ENCODE results near the gene ACO2.
"Not testable (repeated sequence)": the region's sequence is repeated elsewhere in the genome, so short reads cannot be mapped to it uniquely, and the experiment has no call there.

Gene ACO2

GRCh38 chr22:41468381-41469217 is at the start of gene ACO2, which contains the start of gene PHF5A:
Gene ACO2, plus strand, starts transcription at chr22:41469117. Its CDS starts 30 bp downstream, at chr22:41469147.
Gene PHF5A, minus strand, starts transcription at chr22:41468692. Its CDS starts 39 bp downstream, at chr22:41468653.
- DNase-seq, result peak; percentile 87

- DNase-seq, result no peak
Measured at GRCh38 chr22:41425660-41426365, 43.1 kb upstream of the ACO2 start.

DNA sequence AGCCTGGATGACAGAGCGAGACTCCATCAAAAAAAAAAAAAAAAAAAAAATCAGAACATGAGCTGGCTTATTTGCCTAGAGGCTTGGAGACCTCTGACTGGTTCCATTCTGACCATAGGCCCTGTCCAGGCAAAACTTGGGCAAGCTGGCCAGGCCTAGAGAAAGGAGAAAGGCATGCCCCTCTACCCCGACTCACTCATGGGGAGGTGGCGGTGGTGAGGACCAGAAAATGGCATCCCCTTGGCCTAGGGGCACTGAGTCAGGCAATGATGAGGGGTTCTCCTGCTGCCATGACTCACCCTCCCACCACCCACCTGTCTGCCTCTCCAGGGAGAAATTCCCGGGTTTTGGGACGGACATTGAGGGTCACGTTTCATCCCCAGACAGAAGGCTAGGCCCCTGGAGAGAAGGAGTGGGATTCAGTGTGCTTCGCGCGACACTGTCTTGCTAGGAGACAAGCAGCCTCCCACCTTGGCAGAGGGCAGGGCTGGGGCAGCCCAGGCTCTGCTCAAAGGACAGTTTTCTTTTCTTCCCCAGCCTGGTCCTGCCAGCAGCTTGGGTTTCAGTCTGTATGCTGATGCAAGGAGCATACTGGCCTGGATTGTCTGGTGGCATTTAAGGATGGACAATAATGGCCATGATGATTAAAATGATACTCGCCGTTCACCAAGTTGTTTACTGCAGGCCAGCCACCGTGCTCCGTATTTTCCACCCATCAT is 39.5 kb upstream of the ACO2 start:
- DNase-seq, result no peak

- no peak for DNase-seq
Measured at GRCh38 chr22:41429951-41430332, 39.0 kb upstream of the ACO2 start.

DNA sequence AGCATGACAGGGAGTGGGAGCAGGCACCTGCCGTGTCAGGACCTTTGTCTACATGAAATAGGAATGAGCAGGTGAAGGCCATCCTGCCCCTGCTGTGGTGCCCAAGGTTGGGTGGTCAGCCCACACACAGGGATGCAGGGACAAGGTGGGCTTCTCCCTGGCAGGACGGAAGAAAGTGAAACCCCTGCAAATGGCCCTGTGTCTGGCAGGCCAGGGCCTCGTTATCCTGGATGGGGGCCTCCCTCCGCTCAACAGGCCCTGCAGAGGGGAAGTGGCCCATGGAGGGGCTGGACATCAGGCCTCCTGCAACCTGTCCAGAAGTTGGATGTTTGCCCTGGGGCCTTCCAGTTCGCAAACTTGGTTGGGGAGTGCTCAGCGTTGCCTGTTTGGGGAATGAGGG is 37.3 kb upstream of the ACO2 start:
- no peak for DNase-seq

DNA sequence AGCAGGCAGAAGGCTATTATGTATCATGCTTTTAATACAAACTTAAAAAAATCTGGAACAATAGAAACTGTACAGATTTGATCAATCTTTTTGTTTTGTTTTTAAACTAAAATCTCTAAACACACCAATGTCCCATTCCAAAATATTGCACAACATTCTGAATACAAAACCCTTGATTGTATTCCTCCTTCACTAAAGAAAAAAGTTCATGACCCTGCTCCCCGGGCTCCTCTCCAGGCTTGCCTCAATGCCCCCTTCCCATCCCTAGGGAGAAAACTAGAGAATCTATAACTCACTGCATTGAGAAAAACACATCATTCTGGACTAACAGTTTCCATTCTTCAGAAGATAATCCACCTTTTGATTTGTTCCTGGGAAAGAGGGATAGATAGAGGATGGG is 35.4 kb upstream of the ACO2 start:
- DNase-seq, result not testable (repeated sequence)

DNA sequence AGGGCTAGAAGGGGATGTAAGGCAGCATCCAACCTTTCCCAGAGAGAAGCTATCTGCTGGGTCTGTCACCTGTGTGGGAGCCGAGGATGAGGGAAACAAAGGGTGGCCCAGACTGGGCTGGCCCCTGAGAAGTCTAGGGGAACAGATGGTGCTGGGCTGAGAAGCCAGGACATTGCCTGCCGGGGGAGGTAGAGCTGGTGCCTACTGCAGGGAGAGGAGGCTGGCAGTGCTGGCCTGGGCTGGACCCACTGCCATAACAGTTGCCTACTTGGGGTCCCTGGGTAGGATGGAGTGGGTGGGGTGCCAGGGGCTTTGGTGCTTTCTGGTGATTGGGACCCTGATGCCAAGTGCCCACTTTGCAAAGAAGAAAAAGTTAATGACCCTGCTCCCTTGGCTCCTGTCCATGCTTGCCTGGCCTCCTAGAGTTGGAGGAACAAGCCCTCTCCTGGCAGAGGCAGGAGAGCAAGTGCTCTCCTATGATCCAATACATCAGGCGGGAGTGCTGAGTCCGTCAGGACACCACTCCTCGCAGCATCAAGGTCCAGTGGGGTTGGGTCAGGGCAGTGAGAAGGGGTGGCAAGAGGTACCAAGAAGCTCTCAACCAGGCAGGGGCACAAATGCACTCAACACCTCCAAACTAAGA is 34.4 kb upstream of the ACO2 start:
- not testable (repeated sequence) for DNase-seq

- DNase-seq, result no peak
Measured at GRCh38 chr22:41435560-41435959, 33.4 kb upstream of the ACO2 start.

DNA sequence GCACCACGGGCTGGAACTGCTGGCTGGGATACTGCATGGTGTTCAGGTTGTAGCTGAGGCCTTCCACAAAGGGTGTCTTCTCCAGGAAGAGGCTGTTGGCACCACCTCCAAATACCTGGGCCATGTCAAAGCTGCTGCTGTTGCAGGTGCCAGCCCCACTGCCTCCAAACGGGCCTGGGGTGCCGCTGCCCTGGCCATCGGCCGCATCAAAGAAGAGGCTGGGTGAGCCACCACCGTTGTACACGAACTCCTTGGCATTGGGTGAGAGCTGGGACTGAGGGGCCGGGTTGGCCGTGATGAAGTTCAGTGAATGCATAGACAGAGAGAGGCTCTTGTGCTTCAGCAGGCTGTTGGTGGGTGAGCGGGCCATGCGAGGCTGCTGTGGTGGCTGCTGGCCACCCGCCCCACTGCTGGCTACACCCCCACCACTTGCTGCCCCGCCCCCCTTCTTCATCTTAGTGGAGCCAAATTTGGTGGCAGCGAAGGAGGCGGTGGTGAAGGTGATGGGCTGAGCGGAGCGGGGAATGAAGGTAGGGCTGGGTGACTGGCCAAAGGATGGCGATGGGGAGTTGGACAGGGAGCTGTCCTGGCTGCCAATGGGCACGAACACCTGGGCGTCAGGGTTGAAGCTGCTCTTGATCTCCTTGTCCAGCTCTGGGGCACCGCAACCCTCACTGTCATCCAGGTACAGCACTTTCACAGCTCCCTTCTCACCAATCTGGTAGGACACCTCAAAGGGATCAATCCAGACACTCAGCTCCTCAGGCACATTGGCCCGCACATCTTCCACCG is 32.4 kb upstream of the ACO2 start:
- no peak for DNase-seq

GRCh38 chr22:41437198-41437597 is 31.7 kb upstream of the ACO2 start:
- no peak for DNase-seq

DNA sequence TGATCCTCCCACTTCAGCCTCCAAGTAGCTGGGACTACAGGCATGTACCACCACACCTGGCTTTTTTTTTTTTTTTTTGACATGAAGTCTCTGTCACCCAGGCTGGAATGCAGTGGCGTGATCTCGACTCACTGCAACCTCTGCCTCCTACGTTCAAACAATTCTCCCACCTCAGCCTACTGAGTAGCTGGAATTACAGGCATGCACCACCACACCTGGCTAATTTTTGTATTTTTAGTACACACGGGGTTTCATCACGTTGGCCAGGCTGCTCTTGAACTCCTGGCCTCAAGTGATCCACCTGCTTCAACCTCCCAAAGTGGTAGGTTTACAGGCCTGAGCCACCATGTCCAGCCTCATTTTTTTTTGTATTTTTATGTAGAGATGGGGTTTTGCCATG is 28.4 kb upstream of the ACO2 start:
- DNase-seq, result not testable (repeated sequence)

DNA sequence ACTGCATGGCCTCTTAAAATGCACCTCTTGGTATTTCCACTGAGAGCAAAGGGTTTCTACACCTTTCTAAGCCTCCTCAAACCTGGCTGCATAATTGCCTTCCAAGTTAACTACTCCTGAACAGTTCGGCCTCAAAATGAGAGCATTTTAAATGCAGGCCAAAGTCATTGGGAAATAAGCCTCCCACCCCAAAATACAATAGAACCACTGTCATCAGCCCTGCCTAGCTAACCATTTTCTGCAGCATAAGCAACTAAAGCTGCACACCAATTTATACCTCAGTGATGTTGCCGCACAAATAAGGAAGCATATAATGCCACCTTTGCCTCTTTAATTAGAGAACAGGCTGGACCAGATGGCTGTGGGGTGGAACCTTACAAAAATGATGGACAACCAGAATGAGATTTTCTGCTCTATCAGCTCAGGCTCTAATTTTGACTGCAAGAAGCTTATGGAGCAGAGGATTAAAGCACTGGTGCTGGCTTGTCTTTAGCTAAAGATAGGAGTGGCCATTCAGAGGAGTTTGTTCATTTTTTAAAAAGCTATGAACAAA is 26.6 kb upstream of the ACO2 start:
- no peak for DNase-seq

DNA sequence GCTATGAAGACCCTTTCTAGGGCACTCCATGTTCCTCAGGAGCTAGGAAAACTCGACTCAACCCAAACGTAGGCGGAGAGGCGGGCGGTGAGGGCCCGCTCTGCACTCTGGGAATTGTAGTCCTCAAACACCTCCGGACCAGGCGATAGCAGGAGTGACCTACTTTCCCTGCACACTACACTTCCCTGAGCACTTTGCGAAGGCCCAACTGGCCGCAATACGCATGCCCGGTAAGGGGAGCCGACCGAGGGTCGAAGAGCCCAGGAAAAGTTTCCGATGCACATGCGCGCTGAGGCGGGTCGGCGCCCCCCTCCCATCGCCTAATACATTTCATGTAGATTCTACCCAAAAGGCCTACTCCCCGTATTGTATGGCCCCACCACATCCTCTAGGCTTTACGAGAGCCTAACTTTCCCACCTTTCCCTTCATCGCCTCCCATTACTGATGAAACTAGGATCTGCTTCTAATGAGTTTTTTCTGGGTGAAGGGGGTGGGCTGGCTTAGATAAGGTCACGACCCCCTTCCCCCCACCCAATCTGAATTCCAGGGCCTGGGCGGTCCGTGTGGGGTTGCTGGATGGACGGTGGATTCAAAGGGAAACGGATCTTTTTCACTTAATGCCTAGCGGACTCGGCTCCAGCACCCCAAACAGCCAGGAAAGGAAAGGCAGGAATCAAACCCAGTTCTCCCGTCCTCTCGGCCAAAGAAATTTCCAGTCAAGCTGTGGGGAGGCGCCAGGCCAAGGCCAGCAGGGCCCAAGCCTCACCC is 24.4 kb upstream of the ACO2 start:
- peak; percentile 84 for DNase-seq

DNA sequence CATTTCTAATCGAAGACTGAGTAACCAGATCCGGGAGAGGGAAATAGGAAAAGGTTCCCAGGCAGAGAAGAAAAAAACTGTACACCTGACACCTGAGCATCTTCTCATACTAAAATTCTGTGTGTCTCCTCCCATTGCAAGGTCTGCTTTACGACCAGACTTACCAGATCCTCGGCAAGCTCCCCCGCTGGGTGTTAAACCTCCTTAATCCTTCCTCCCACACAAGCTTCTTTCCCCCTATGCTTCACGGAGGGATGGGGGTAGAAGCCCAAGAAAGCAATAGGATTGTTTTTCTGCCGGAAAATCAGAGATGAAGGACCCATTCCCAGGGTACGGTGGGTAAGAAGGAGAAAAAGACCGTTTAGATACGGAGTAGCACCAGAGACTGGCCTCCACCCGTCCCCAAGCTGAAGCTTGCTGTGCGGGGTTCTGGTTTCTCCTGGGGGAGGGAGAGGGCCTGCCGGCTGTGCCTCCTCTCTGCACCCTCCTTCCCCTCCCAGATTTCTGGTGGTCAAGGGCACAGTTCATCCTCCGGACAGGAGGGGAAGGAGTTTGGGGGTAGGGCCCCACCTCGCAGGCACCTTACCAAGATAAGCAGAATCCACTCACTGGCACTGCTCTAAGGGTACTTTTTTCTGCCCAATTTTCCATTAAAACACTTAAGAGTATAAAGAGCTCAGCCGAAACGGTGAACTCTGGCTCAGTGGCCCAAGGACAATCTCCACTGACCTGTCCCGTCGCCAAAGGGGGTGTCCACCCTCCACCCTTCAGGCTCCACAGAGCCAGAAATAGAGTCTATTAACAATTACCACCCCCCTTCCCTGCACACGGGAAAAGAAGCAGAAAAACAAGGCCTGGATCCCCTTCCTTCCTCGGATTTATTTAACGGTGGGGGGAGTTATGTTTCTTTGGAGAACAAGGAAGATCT is 23.5 kb upstream of the ACO2 start:
- DNase-seq, result peak; percentile 16

- DNase-seq, result no peak
Measured at GRCh38 chr22:41446057-41446501, 22.8 kb upstream of the ACO2 start.

DNA sequence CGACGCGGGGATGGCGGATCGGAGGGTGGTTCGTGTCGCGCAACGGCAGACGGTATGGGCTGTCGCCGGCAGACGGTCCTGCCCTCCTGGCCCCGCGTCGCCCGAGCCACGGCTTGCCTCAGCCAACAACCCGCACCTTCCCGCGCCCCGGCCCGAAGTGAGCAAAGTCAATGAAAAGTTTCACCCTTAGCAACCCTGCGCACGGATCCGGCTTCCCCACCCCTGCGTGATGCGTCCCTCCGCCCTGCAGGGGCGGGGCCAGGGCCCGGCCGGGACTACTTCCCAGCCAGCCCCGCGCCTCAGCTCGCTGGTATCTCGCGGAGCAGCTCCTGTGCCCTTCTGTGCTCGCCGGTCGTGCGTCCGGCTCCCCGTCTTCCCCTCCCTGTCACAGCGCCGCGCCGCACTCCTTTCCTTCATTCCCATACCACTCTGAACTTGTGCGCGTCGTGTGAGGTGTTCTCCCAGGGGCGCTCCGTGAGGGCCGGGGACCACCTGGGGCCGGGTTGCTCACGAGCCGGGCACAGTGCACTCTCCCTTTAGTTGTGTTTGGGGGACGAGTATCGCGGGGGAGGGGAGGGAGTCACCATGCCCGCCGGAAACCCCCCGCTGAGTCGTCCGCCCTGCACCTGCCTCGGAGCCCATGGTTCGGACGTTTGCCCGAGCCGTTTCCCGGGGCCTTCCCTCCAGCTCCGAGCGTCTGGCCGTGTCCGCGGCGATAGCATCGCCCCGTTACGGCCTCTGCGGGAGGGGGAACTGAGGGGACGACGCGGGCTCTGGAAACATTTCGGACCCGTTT is 22.1 kb upstream of the ACO2 start, which contains the start of gene TOB2:
Gene TOB2, minus strand, starts transcription at position 163 of the 796 bp plus-strand sequence. CDS start 9,456 bp downstream, outside the sequence.
- DNase-seq, result peak; percentile 79

- no peak for DNase-seq
Measured at GRCh38 chr22:41447435-41448188, 21.3 kb upstream of the ACO2 start.

Measured in NCI-H2107 (cell line).